ENCODE measurements around the gene GAL3ST2.

- TF ChIP-seq SNAI2 (CRISPR knock-in tag; IDR thresholded peaks at IDR 0.05) (no peak), ZNF70 (CRISPR knock-in tag; IDR thresholded peaks at IDR 0.05) (no peak), ZNF565 (CRISPR knock-in tag; conservative IDR thresholded peaks at IDR 0.05; ENCODE audit: low read depth) (no peak), ARNTL (CRISPR knock-in tag; IDR thresholded peaks at IDR 0.05; ENCODE audit: borderline replicate concordance, low read depth) (no peak), RARB (CRISPR knock-in tag; IDR thresholded peaks at IDR 0.05) (no peak), BACH2 (CRISPR knock-in tag; IDR thresholded peaks at IDR 0.05; ENCODE audit: borderline replicate concordance) (no peak), CREB5 (CRISPR knock-in tag; IDR thresholded peaks at IDR 0.05; ENCODE audit: low read depth) (no peak), PPARA (CRISPR knock-in tag; IDR thresholded peaks at IDR 0.05; ENCODE audit: borderline replicate concordance) (no peak), GLIS3 (CRISPR knock-in tag; IDR thresholded peaks at IDR 0.05) (no peak), ZFP3 (CRISPR knock-in tag; IDR thresholded peaks at IDR 0.05) (no peak), ZNF8 (CRISPR knock-in tag; IDR thresholded peaks at IDR 0.05) (no peak), ESRRG (CRISPR knock-in tag; IDR thresholded peaks at IDR 0.05) (no peak)
- TF ChIP-seq, protein P1, sequence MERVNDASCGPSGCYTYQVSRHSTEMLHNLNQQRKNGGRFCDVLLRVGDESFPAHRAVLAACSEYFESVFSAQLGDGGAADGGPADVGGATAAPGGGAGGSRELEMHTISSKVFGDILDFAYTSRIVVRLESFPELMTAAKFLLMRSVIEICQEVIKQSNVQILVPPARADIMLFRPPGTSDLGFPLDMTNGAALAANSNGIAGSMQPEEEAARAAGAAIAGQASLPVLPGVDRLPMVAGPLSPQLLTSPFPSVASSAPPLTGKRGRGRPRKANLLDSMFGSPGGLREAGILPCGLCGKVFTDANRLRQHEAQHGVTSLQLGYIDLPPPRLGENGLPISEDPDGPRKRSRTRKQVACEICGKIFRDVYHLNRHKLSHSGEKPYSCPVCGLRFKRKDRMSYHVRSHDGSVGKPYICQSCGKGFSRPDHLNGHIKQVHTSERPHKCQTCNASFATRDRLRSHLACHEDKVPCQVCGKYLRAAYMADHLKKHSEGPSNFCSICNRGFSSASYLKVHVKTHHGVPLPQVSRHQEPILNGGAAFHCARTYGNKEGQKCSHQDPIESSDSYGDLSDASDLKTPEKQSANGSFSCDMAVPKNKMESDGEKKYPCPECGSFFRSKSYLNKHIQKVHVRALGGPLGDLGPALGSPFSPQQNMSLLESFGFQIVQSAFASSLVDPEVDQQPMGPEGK (CRISPR knock-in tag; IDR thresholded peaks at IDR 0.05; ENCODE audit: borderline replicate concordance): no peak
These were observed 24.8 kb upstream of the GAL3ST2 start for GRCh38 chr2:241751776-241752175.

Data from SK-N-SH treated with all-trans-retinoic acid at 6 μM for 48 hours (cell line).